GM21367 (cell line): ENCODE results near the gene LNX1.
A peak's percentile ranks its signal among the peaks of the same experiment; 100 is the strongest.

Experiments
- ATAC-seq: cut with Tn5 transposase; IDR thresholded peaks from one replicate; pipeline ENCODE4 v1.9.1; 2021; ENCODE audit not compliant: unreplicated experiment

LNX1 gene

DNA sequence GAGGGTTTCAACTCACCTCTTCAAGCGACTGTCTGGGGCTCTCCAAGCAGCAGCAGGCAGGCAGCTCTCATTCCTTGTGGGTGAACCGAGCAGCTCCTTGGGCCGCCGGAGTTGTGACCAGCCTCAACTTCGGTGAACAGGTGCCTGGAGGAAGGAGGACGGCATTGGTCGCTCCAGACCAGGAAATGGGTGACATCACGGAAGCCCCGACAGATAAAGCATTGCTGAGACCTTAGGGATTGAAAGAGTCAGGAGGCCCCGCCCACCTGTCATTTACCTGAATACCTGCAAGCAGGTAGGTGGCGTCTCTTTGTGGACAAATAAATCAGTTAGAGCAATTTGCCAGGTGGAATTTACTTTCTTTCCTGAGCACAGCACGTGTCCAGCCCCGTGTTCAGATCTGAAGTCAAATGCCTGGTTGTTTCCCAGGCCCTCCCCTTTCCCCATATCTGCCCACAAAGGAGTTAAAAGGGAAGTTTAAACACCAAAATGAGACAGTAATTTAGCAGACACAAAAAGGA is at the start of gene LNX1:
LNX1 (minus strand) TSS at position 115 of the 521 bp plus-strand sequence. CDS start 17,484 bp downstream, outside the sequence.
- ATAC-seq = no peak

DNA sequence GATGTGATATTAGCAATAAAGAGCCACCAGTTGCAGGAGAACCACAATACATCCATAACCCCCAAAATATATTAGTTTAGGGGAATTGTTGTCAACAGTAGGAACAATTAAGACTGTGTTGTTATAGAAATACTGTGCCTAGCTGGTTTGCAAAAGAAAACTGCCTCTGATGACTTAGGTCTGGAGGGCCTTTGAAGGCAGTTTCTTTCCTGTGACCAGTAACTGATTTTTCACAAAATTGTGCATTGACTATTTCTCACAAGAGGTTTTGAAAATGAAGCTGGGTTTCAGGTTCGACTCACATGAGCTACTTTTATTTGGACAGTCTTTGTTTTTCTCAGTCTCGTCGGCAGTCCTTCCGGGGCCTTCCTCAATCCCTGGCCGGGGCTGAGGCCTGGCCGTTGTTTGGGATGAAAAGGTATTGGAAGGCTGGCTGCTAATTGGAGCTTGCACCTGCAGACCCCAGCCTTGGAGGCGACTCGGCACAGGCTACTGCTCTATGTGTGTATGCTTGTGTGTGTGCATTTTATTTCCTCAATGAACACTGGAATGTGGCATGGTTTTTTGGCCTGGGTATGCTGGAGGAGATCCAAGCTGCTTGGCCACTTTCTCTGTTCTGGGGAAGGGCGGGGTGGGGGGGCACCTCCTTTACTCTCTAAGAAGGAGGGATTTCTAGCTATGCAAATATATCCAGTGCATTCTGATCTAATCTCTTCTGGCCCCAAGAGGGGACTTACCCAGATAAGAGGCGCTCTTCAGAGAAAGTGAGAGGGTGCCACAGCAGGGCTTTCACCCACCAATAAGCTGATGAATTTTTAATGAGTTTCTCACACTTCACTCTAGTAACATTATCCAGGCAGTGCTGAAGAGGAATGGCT is 49.5 kb upstream of the LNX1 start:
- peak; percentile 53 for ATAC-seq

DNA sequence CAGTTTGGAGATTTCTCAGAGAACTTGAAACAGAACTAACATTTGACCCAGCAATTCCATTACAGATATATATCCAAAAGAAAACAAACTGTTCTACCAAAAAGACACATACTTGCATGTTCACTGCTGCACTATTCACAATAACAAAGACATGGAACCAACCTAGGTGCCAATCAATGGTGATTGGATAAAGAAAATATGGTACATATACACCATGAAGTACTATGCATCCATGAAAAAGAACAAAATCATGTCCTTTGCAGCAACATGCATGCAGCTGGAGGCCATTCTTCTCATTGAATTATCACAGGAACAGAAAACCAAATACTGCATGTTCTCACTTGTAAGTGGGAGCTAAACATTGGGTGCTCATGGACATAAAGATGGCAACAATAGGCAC is 47.6 kb upstream of the LNX1 start:
- ATAC-seq = no peak

DNA sequence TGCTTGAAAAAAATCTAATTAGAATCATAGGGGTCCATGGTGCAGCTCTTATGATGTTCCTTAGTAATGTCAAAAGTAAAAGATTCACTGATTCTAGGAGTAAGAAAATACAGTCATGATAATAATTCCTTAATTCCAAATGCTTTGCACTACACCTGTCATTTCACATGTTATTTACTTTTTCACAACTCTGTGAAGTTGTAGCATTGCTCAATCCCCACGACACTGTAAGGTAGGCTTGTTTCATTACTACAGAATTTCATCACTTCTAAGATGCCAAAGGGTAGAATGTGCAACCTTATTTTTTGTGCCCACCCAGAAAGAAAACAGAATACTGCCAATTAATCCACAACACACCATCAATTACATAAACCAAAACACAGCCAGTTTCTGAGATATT is 46.1 kb upstream of the LNX1 start:
- no peak for ATAC-seq

GRCh38 chr4:53635697-53636483 is 44.6 kb upstream of the LNX1 start:
- ATAC-seq = no peak

DNA sequence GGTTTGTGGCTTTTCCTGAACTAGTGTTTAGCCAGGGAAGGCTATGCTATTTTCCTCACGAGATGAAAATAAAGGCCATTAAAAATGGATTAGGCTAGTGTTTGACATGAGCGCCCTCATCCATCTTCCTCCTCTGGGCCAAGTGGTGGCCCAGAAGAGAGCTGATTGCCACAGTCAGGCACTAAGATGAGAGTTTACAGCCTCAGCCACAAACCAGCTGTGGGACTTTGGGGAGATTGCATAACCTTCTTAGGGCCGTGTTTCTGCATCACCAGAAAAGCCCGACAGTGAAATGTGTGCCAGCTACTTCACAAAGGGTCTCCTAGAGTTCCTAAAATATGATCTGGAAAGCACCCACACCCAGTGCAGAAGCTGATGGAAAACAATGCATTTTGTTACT is 42.3 kb upstream of the LNX1 start:
- ATAC-seq = no peak

DNA sequence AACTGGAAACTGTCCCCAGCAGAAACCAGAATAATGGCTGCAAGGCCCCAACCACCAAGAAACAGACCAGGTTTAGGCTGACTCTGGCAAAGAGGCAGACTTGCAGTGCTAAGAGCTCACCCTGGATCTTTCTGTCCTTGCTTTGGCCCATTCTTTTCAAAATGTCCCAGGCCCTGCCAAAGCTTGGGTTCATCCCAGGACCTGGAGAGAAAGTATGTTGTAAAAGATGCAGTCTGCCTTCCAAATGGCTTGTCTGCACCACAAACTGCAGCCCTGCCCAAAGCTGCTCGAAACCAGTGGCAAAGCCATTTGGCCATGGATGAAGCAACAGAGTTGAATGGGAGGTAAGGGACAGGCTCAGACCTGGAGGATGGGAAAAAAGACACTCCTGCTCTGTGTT is 38.0 kb upstream of the LNX1 start:
- ATAC-seq = no peak

DNA sequence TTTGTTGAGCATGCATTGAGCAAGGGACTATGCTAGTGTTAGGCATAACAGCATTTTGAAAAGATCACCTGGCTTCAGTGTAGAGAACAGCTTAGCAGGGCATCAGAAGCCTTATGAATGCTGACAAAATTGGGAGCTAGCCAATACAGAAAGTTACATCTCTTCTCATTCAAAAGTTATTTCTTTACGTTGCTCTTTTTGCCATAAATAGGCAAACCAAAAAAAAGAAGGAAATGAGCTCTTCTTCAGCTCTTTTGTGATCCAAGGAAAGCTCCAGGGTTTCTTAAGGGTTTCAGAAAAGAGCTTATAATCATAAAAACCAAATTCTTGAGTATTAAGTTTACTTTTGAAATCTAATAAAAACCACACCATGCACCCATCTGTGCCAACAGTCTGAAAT is 35.2 kb upstream of the LNX1 start:
- ATAC-seq = no peak

DNA sequence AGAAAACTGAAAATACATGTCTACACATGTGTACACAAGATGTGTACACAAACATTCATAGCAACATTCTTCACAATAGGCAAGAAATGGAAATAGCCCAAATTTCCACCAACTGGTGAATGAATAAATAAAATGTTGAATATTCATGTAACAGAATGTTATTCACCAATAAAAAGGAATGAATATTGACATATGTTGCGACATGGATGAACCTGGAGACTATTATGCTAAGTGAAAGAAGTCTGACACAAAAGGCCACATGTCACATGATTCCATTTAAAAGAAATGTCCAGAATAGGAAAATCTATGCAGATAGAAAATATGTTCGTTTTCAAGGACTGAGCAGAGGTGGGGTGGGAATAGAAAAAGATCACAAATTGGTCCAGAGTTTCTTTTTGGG is 34.6 kb upstream of the LNX1 start:
- no peak for ATAC-seq

GRCh38 chr4:53622739-53623151 is 31.5 kb upstream of the LNX1 start:
- no peak for ATAC-seq

DNA sequence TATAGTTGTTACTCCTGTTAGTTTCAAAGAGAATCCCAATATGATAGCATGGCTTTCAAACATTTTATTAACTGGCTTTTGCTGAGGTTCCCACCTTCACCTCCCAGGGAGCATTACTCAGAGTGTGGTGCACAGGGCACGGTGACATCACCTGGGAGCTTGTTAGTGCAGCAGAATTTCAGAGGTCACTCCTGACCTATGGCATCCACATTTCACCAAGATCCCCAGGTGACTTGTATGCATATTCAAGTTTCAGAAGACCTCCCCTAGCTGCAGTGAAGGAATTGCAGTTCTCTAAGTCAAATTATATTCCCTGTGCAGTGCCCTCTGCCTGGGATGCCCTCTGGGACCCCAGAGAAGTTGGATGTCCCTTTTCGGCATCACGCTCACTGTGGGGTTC is 29.7 kb upstream of the LNX1 start:
- no peak for ATAC-seq

GRCh38 chr4:53619431-53619830 is 28.1 kb upstream of the LNX1 start:
- no peak for ATAC-seq

DNA sequence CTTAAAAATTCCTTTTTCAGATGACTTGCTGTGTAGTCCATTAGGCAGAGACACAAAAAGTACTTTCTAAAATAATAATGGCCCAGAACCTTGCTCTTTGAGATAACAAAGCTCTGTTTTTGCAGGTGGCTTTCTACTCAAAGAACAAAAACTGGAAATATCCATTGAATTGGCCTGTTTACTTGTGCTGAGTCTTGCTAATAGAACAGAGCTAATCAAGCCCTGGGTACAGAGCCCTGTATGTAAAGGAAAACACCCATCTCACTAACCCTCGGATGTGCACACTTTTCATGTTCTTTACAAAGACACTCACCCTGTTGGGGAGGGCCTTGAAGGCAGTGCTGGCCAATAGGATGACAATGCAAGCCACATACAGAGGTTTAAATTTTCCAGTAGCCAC is 27.0 kb upstream of the LNX1 start:
- no peak for ATAC-seq

GRCh38 chr4:53617101-53617680 is 25.9 kb upstream of the LNX1 start:
- no peak for ATAC-seq

GRCh38 chr4:53616219-53616618 is 24.9 kb upstream of the LNX1 start:
- no peak for ATAC-seq

DNA sequence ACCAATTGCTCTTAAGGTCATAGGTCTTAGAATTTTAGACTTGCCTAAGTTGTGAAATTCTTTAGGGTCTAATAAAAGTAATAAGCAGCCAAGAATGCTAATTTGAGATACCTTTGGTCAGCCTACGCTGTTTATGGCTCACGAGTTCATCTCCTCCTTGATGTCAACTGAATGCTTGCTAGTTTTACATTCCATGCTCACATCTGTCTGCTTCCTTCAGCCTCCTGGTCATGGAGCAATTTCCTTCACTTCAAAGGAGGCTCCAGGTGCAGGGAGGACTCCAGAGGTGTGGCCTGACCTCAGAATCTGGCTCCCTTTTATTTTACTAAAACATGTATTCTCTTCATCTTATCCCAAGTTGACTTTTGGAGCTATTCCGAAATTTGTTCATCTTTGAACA is 23.3 kb upstream of the LNX1 start:
- ATAC-seq = no peak

- ATAC-seq = no peak
Observed at GRCh38 chr4:53613428-53613827, 22.1 kb upstream of the LNX1 start.

DNA sequence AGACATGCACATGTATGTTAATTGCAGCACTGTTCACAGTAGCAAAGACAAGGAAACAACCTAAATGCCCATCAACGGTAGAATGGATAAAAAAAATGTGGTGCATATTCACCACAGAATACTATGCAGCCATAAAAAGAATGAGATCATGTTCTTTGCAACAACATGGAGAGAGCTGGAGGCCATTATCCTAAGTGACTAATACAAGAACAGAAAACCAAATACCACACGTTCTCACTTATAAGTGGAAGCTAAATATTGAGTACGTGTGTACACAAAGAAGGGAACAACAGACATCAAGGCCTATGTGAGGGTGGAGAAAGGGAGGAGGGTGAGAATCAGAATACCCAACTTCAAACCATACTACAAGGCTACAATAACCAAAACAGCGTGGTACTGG is 17.4 kb upstream of the LNX1 start:
- no peak for ATAC-seq

- ATAC-seq = no peak
Observed at GRCh38 chr4:53608242-53608641, 17.0 kb upstream of the LNX1 start.

DNA sequence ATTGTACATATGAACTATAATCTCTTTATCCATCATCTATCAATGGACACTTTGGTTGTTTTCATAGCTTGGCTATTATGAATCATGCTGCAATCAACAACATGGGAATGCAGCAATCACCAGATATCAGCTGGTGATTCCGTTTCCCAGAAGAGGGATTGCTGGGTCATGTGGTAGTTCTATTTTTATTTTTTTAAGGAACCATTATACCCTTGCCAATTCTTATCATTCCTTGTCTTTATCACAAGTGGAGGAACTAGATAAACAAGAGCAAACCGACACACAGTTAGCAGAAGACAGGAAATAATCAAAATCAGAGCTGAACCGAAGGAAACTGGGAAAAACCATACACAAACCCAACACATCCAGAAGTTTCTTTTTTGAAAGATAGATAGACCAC is 14.5 kb upstream of the LNX1 start:
- no peak for ATAC-seq

DNA sequence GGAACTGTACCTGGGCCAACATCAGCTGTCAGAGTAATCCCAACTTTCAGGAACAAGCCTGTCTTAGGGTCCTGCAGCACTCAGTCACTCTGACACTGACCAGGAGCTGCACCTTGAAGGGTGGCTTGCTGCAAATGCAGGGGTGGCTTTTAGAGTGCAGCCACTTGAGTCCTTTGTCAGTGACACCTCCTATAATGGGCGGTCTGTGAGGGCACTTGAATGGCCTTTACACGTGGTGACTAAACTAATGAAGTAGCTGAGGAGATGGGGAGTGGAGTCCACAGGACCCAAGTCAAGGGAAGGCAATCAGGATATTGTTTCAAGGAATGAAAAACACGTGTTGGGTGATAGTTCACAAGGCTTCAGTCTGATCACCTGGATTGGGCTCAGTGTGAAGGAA is 11.1 kb upstream of the LNX1 start:
- no peak for ATAC-seq
